ENCODE results near the gene HSD11B1L.
"Not testable (repeated sequence)": the region's sequence is repeated elsewhere in the genome, so short reads cannot be mapped to it uniquely, and the experiment has no call there.

HSD11B1L gene

DNA sequence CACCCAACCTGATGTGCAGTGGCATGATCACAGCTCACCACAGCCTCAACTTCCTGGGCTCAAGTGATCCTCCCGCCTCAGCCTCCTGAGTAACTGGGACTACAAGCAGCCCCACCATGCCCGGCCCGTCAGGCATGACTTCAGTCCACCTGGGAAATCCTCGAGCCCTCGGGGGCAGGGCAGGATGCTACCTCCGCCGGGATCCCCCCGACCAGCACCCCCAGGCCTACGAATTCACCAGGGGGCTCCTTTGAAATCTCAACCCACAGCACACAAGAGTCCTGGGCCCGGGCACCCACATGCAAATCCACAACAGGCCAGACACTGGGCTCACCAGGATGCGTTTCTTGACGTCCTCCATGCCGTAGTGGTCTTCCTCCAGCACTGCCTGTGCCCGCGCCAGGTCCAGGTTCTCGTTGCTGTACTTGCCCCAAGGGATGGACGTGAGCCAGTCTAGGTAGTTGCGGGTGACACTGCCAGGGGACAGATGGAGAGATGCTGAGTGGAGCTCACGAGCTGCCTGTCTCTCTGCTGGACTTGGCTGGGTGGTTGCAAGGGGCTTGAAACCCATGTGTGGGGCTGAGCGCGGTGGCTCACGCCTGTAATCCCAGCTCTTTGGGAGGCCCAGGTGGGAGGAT, 19.7 kb downstream of the HSD11B1L start:
- no peak for DNase-seq (ENCODE audit: low spot score)

DNA sequence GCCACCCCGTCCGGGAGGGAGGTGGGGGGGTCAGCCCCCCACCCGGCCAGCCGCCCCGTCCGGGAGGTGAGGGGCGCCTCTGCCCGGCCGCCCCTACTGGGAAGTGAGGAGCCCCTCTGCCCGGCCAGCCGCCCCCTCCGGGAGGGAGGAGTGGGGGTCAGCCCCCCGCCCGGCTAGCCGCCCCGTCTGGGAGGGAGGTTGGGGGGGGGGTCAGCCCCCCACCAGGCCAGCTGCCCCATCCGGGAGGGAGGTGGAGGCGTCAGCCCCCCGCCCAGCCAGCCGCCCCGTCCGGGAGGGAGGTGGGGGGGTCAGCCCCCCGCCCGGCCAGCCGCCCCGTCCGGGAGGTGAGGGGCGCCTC, 21.2 kb downstream of the HSD11B1L start:
- not testable (repeated sequence) for DNase-seq (ENCODE audit: low spot score)

GRCh38 chr19:5703819-5704818, 23.3 kb downstream of the HSD11B1L start:
- no peak for DNase-seq (ENCODE audit: low spot score)

GRCh38 chr19:5705552-5705951, 24.7 kb downstream of the HSD11B1L start:
- DNase-seq (ENCODE audit: low spot score) = no peak

DNA sequence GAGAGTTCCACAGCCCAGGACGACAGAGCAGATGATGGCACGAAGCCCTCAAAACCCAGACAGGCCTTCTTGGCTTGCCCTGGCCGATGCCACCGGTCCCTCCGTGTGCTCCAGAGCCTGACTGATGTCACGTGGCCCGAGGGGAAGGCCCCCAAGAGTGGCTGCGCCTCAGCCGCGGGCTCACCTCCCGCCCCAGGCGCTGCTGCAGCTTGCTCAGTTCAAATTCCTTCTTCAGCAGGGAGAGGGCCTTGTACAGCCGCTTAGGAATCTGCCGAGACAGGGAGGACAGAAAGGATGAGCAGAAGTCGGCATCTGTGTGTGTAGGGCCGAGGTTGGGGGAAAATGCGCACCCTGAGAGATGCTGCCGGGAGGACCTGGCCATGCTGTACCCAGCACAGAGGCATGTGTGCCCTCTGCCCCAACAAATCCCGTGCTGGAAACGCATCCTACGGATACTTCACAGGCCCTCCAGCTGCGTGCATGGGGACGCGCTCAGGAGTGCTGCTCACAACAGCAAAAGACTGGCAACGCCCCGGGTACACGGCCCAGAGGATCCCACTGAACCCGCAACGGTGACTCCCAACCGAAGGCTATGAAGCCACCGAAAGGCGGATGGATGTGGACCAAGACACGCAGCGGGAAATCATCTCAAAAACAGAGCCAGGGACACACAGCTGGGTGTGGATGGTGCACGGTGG, 26.2 kb downstream of the HSD11B1L start:
- DNase-seq (ENCODE audit: low spot score) = no peak

GRCh38 chr19:5707576-5708575, 27.0 kb downstream of the HSD11B1L start:
- no peak for DNase-seq (ENCODE audit: low spot score)

GRCh38 chr19:5711025-5711424, 30.2 kb downstream of the HSD11B1L start:
- DNase-seq (ENCODE audit: low spot score) = no peak

DNA sequence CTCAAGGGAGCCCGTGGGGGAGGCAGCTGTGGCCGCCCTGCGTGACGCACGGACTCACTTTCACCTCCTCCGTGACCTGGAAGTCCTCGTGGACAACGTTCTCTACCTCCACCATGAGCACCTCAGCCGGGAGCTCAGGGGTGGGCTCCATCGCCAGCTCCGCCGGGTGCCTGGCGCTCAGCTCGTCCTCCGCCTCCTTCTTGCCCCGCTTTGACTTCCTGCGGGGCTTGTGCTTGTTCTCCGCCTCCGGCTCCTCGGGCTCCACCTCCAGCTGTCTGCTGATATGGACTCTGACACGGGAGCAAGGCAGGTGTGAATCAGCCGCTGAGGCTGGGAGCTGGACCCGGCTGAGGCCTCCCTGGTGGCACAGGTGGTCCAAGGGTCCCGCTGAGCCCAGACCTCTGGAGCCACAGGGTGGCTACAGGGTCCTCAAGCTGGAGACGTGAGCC, 30.9 kb downstream of the HSD11B1L start:
- no peak for DNase-seq (ENCODE audit: low spot score)

DNA sequence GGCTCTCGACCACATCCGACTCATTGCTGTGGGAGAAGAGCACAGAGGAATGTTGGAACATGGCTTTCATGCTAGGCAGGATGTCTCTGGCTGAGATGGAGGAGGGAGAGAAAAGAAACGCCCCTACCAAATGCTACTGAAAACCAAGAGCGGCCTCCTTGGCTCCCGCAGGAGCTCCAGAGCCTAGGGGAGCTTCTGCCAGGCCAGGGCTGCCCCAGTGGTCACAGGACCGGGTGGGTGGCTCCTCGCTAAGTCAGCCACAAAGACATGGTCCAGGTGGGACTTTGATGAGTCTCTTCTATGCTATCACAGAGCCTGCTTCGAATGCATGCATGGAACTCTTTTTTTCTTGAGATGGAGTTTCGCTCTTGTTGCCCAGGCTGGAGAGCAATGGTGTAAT, 32.4 kb downstream of the HSD11B1L start:
- DNase-seq (ENCODE audit: low spot score) = no peak

DNA sequence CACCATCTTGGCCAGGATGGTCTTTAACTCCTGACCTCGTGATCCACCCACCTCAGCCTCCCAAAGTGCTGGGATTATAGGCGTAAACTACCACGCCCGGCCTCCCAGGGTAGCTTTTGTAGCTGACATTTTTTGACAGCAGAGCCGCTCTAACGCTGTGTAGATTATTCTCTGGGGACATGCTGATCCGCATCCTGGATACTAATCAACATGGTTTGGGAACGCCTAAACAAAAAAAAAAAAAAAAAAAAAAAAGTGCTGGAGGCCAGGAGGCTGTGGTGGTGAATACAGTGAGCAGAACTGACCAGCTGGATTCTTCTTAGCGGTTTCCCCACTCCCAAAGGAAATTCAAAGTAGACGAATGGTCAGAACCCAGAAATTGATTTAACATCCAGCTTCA, 34.0 kb downstream of the HSD11B1L start:
- no peak for DNase-seq (ENCODE audit: low spot score)

GRCh38 chr19:5717215-5717935, 36.5 kb downstream of the HSD11B1L start:
- DNase-seq (ENCODE audit: low spot score) = no peak

DNA sequence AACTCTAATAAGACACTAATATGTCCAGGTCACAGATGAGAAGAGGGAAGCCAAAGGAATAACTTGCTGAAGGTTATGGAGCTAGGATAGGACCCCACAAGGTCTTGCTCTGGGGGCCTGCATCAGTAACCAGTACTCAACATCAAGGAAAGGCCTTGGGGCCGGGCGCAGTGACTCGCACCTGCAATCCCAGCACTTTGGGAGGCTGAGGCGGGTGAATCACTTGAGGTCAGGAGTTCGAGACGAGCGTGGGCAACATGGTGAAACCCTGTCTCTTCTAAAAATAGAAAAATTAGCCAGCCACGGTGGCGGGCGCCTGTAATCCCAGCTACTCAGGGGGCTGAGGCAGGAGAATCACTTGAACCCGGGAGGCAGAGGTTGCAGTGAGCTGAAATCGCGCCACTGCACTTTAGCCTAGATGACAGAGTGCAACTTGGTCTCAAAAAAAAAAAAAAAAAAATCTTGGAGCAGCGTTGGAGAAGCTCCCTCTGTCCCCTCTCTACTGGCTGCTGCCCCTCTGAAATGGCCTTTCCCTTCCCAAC, 37.3 kb downstream of the HSD11B1L start:
- no peak for DNase-seq (ENCODE audit: low spot score)

GRCh38 chr19:5718579-5719273, 37.9 kb downstream of the HSD11B1L start:
- DNase-seq (ENCODE audit: low spot score) = no peak

- peak; percentile 11 for DNase-seq (ENCODE audit: low spot score)
These were observed 38.6 kb downstream of the HSD11B1L start for GRCh38 chr19:5719274-5719960.

DNA sequence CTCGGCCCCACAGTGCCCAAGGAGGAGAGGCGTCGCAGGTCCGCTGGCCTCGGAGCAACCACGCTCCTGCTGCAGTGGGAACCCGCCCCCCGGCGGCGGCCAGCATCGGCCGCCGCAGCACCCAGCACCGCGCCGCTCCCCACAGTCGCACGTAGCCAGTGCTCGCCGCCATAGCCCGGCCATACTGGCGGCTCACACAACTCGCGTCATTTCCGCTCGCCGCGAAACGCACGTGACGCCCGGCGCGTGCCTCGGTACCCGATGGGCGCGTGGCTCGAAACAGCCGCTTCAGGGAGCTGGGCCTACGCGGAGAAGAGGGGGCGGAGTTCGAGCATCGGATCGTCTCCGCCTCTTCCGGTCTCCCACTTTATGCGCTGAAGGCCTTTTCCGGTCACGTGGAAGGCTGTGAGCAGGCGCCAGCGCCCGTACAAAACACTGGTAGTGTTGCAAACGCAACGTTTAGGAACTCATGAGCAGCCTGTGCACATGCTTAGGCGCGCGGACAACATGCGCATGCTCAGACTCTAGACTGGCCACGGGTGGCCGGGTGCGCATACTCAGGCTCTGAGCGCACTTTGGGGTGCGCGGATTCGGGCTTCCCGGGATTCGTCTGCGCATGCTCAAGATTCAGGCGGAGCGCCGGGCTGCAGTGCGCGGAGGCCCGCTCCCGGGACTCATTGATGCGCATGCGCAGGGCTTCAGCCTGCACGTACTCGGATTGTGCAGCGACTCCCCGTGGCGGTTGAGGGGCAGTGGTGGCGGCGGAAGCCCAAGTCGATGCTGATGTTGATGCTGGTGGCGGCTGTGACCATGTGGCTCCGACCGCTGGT, 39.3 kb downstream of the HSD11B1L start, which contains the start of the genes CATSPERD and LONP1:
Gene CATSPERD, plus strand, starts transcription at position 677 of the 830 bp plus-strand sequence. Its CDS starts 101 bp downstream, at position 778.
Gene LONP1, minus strand, starts transcription at position 186 of the 830 bp plus-strand sequence. Its CDS starts 14 bp downstream, at position 172.
- peak; percentile 99 for DNase-seq (ENCODE audit: low spot score)

DNA sequence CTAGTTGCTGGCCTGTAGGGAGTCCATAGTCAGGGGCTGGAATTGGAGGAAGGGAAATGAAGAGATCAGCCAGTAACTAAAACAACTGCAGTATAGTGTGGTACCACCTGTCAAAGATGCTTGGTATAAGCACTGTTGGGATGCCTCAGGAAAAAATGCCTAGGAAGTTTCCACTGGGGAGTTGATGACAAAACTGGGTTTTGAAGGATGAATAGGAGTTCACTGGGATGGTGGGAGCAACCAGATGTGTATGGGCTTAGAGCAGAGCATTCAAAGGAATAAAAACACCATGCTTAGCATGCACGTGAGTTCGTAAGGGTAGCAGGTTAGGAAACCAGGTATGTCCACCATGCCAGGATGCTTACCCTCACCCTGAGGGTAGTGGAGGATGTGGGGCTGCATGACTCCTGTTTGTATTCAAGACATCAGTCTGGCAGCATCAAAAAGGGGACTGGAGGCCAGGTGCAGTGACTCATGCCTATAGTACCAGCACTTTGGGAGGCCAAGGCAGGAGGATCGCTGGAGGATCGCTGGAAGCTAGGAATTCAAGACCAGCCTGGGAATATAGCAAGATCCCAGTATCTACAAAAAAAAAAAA, 46.7 kb downstream of the HSD11B1L start:
- DNase-seq (ENCODE audit: low spot score) = no peak

- DNase-seq (ENCODE audit: low spot score) = not testable (repeated sequence)
These were observed 52.3 kb downstream of the HSD11B1L start for GRCh38 chr19:5733172-5733571.

Data from pons (tissue), 1 donor.